Natural killer cell (primary cell): ENCODE results near the gene SLC51A. TPM values are rescaled to one million over a fixed set of nuclear protein-coding genes. Genes with fewer than 3 reads are reported as not detected.

Experiments used
- ATAC-seq, 3 donors: fragments of 150-1000 bp in 2 of 3; fragments of 200-7000 bp in 1 of 3; cut with Tn5 transposase; 1 replicate in 1 of 3; 2 replicates in 2 of 3; pipeline ENCODE4 v1.10.0; 2021; ENCODE audit warnings: mild to moderate bottlenecking in 2 of 3, moderate library complexity in 2 of 3
- DNase-seq, 2 donors: peaks; one replicate each; pipeline versions ENCODE4 v3.0.0 to v3.0.0-alpha.2; 2013 to 2021; ENCODE audit warnings: mixed read lengths in 1 of 2
- H3K27ac ChIP-seq: one replicate; pipeline ENCODE4 v1.5.1; 2013; ENCODE audit warnings: mild to moderate bottlenecking, low read length
- H3K27me3 ChIP-seq: one replicate; pipeline ENCODE4 v1.6.1; 2013; ENCODE audit warnings: low read length; ENCODE audit not compliant: control insufficient read depth, insufficient read depth
- H3K36me3 ChIP-seq: one replicate; pipeline ENCODE4 v1.6.1; 2013; ENCODE audit warnings: low read length; ENCODE audit not compliant: control insufficient read depth, insufficient read depth
- H3K4me1 ChIP-seq: one replicate; pipeline ENCODE4 v1.6.1; 2013; ENCODE audit warnings: low read length; ENCODE audit not compliant: control insufficient read depth, insufficient read depth
- H3K4me3 ChIP-seq: one replicate; pipeline ENCODE4 v1.5.1; 2013; ENCODE audit warnings: low read length
- H3K9me3 ChIP-seq: one replicate; pipeline ENCODE4 v1.6.1; 2013; ENCODE audit warnings: low read length; ENCODE audit not compliant: control insufficient read depth, insufficient read depth
- H3K27ac Mint-ChIP-seq, 2 donors: one replicate each; pipeline ENCODE4 v1.8.0; 2022; ENCODE audit warnings: mild to moderate bottlenecking in 2 of 2, mixed read lengths in 2 of 2, moderate library complexity in 1 of 2
- H3K27me3 Mint-ChIP-seq, 2 donors: one replicate each; pipeline ENCODE4 v1.8.0; 2022; ENCODE audit warnings: low read depth in 2 of 2, mixed read lengths in 2 of 2
- H3K36me3 Mint-ChIP-seq: one replicate; pipeline ENCODE4 v1.8.0; 2022; ENCODE audit warnings: mixed read lengths
- H3K4me1 Mint-ChIP-seq, 2 donors: one replicate each; pipeline ENCODE4 v1.8.0; 2022; ENCODE audit warnings: mixed read lengths in 2 of 2
- H3K4me3 Mint-ChIP-seq: one replicate; pipeline ENCODE4 v1.8.0; 2022; ENCODE audit warnings: mild to moderate bottlenecking, moderate library complexity, mixed read lengths
- H3K9me3 Mint-ChIP-seq, 2 donors: one replicate each; pipeline ENCODE4 v1.8.0; 2022; ENCODE audit warnings: mixed read lengths in 2 of 2
- CTCF ChIP-seq: fragments of 200-600 bp; IDR thresholded peaks from one replicate; pipeline ENCODE4 v1.8.0; 2022; ENCODE audit warnings: antibody characterized with exemption
- WGBS: methylation state at CpG from one replicate; pipeline ENCODE4 v1.1.7; 2013; ENCODE audit warnings: missing lambda C conversion rate; ENCODE audit not compliant: insufficient coverage; 5-methylcytosine and 5-hydroxymethylcytosine counted together
- intact Hi-C: fragments of 100-400 bp; cut with micrococcal nuclease; formaldehyde crosslinking; loops from one replicate; pipeline ENCODE4 v1.14.2; 2022
- total RNA-seq, 4 donors: library from RNA; stranded (reverse); fragments of 120-200 nt in 1 of 4; gene quantifications; one replicate each; pipeline versions ENCODE4 v1.2.3 to v1.2.4, GENCODE V29; 2013 to 2022

The SLC51A gene
- total RNA-seq, 3 donors from 2014 or later (not counting 1 experiment from before 2014, with no cell fraction given): not detected

- Histone ChIP-seq H3K9me3 (no peaks in the 10 kb centered on the region), H3K27ac (no peak overlapping the region), H3K4me3 (no peak overlapping the region), H3K27me3 (no peaks in the 10 kb centered on the region), H3K4me1 (no peaks in the 10 kb centered on the region), H3K36me3 (peaks cover 27% of the 10 kb centered on the region)
- WGBS: 87% methylated on average over 10 of the region's 13 CpGs
- no peak for TF ChIP-seq CTCF
- Mint-ChIP-seq H3K27me3 (no peaks in the 10 kb centered on the region), H3K27ac (peak overlapping the region in 1 of 2 donors; percentile 61), H3K4me1 (peaks cover 6 to 18% of the 10 kb centered on the region in 2 donors), H3K4me3 (peak overlapping the region; percentile 9), H3K36me3 (peaks cover 6% of the 10 kb centered on the region), H3K9me3 (no peaks in the 10 kb centered on the region)
- ATAC-seq: peak; percentile 18 to 77 (median 60)
- intact Hi-C loops: no loop called here
- DNase-seq: peak in 1 of 2 donors; percentile 35
Observed at GRCh38 chr3:196246612-196247308, 30.4 kb downstream of the SLC51A start.

GRCh38 chr3:196251918-196252317 is 35.6 kb downstream of the SLC51A start:
- Mint-ChIP-seq H3K4me1 (peaks cover 5 to 14% of the 10 kb centered on the region in 2 donors), H3K27me3 (no peaks in the 10 kb centered on the region), H3K36me3 (no peaks in the 10 kb centered on the region), H3K9me3 (no peaks in the 10 kb centered on the region), H3K4me3 (no peak overlapping the region), H3K27ac (no peak overlapping the region)
- H3K9me3 ChIP-seq: no peaks in the 10 kb centered on the region
- no peak for DNase-seq
- no peak for ATAC-seq
- H3K4me3 ChIP-seq: no peak overlapping the region
- peaks cover 33% of the 10 kb centered on the region for H3K36me3 ChIP-seq
- H3K27ac ChIP-seq: no peak overlapping the region
- 90% methylated on average over 16 of the region's 16 CpGs for WGBS
- no peaks in the 10 kb centered on the region for H3K27me3 ChIP-seq
- no peak for TF ChIP-seq CTCF
- intact Hi-C loops: loop anchor here (5.0 to 10.0 kb wide), 2 partner anchors 105 to 433 kb away; no protein-coding TSS in a partner anchor
- no peaks in the 10 kb centered on the region for H3K4me1 ChIP-seq

GRCh38 chr3:196254376-196255283 is 38.3 kb downstream of the SLC51A start:
- Histone ChIP-seq H3K4me3 (no peak overlapping the region), H3K36me3 (peaks cover 24% of the 10 kb centered on the region), H3K9me3 (no peaks in the 10 kb centered on the region), H3K27me3 (no peaks in the 10 kb centered on the region), H3K4me1 (no peaks in the 10 kb centered on the region), H3K27ac (no peak overlapping the region)
- H3K9me3 Mint-ChIP-seq: no peaks in the 10 kb centered on the region
- DNase-seq (no peak), ATAC-seq (no peak)
- H3K4me3 Mint-ChIP-seq: no peak overlapping the region
- H3K36me3 Mint-ChIP-seq: no peaks in the 10 kb centered on the region
- intact Hi-C loops: loop anchor here (5.0 to 10.0 kb wide), 2 partner anchors 103 to 430 kb away; no protein-coding TSS in a partner anchor
- no peak for TF ChIP-seq CTCF
- H3K27ac Mint-ChIP-seq: peak overlapping the region in 1 of 2 donors; percentile 6
- H3K27me3 Mint-ChIP-seq: no peaks in the 10 kb centered on the region
- whole genome bisulfite sequencing: 95% methylated on average over 2 of the region's 5 CpGs
- peaks cover 6 to 9% of the 10 kb centered on the region in 2 donors for H3K4me1 Mint-ChIP-seq
